Measurements from ENCODE around the gene FAIM2.

Gene FAIM2

DNA sequence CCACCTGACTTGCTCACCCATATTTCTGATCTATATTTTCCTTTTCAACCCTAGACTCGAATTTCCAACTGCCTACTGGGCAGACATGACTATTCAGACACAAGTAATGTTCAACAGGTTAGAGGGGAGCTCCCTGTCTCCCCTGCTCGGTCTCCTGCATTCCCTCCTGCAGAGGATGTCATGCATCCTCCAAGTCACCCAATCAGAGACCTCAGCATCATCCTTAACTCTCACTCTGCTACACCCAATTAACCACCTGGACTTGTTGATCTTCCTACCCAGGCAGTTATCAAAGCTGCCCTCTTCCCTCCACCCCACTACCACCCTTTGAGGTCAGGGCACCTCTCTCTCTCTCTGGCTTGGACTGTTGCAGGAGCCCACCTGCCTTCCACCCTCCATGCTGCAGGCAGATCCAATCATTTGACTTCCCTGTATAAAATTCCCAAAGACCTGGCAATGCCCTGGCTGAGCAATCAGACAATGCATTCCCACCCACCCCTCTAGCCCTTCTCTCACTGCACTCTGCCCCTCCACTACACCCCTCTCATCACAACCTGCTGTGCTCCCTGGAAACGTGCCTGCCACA, 10.9 kb downstream of the FAIM2 start:
- H3K36me3 ChIP-seq (ENCODE audit: insufficient read depth, low read length) = no peaks in the 10 kb centered on the region
- H3K4me1 ChIP-seq (ENCODE audit: insufficient read depth, low read length) = no peaks in the 10 kb centered on the region
- H3K9ac ChIP-seq (ENCODE audit: low read depth, low read length) = no peak overlapping the region
- no peak overlapping the region for H3K27ac ChIP-seq (ENCODE audit: low read length)
- H3K9me3 ChIP-seq (ENCODE audit: insufficient read depth, low read length, severe bottlenecking) = no peaks in the 10 kb centered on the region
- TF ChIP-seq, protein P1, sequence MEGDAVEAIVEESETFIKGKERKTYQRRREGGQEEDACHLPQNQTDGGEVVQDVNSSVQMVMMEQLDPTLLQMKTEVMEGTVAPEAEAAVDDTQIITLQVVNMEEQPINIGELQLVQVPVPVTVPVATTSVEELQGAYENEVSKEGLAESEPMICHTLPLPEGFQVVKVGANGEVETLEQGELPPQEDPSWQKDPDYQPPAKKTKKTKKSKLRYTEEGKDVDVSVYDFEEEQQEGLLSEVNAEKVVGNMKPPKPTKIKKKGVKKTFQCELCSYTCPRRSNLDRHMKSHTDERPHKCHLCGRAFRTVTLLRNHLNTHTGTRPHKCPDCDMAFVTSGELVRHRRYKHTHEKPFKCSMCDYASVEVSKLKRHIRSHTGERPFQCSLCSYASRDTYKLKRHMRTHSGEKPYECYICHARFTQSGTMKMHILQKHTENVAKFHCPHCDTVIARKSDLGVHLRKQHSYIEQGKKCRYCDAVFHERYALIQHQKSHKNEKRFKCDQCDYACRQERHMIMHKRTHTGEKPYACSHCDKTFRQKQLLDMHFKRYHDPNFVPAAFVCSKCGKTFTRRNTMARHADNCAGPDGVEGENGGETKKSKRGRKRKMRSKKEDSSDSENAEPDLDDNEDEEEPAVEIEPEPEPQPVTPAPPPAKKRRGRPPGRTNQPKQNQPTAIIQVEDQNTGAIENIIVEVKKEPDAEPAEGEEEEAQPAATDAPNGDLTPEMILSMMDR (IDR thresholded peaks at IDR 0.05; ENCODE audit: borderline replicate concordance, extremely low read depth, low read length, poor library complexity, severe bottlenecking) = no peak
- TF ChIP-seq EZH2 (IDR thresholded peaks at IDR 0.05; ENCODE audit: borderline replicate concordance, low read depth, low read length, severe bottlenecking) = no peak
- DNase-seq (no peak), ATAC-seq (ENCODE audit: insufficient read depth, low read depth) (no peak)
- H3K27me3 ChIP-seq (ENCODE audit: insufficient read depth, low read length, poor library complexity) = peaks cover 2% of the 10 kb centered on the region
- H3K4me2 ChIP-seq (ENCODE audit: insufficient read depth, low read length) = no peak overlapping the region
- no peak overlapping the region for H2AFZ ChIP-seq (ENCODE audit: low read depth, low read length)
- H3K79me2 ChIP-seq (ENCODE audit: insufficient read depth, low read length) = no peaks in the 10 kb centered on the region
- H3K4me3 ChIP-seq (ENCODE audit: low read depth in 1 of 2, low read length in 2 of 2) = no peak overlapping the region
- H4K20me1 ChIP-seq (ENCODE audit: insufficient read depth, low read length) = no peaks in the 10 kb centered on the region

DNA sequence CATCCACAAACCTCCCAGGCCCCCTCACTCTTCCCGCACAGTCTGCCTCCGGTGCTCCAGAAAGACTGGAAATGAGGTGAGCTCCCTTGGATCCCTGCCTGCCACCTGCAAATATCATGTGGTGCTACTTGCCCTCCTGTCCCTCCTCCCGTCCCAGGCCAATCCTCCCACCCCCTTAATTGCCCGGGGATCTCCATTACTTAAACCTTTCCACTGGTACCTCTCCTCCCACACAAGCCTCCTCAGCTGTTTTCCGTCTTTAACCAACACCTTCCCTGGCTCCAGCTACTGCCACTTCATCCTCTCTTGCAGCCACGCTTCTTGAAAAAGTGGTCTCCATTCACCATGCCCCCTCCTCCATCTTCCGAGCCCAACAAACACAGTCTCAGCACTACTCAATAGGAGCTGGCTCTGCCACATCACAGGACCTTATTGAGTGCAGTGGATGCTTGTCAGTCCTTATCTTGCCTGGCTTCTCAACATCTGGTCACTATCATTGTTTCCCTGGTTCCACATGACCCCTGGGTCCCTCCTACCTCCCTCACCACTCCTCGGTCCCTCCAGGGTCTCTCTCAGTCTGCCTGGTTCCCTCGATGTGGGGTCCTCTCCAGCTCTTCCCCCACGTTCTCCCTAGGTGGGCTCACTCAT, 11.5 kb downstream of the FAIM2 start:
- no peak overlapping the region for H3K4me3 ChIP-seq (ENCODE audit: low read depth in 1 of 2, low read length in 2 of 2)
- no peaks in the 10 kb centered on the region for H3K4me1 ChIP-seq (ENCODE audit: insufficient read depth, low read length)
- no peaks in the 10 kb centered on the region for H3K79me2 ChIP-seq (ENCODE audit: insufficient read depth, low read length)
- no peaks in the 10 kb centered on the region for H3K9me3 ChIP-seq (ENCODE audit: insufficient read depth, low read length, severe bottlenecking)
- DNase-seq (no peak), ATAC-seq (ENCODE audit: insufficient read depth, low read depth) (no peak)
- no peak overlapping the region for H3K4me2 ChIP-seq (ENCODE audit: insufficient read depth, low read length)
- H3K36me3 ChIP-seq (ENCODE audit: insufficient read depth, low read length) = no peaks in the 10 kb centered on the region
- TF ChIP-seq, protein P1 (IDR thresholded peaks at IDR 0.05; ENCODE audit: borderline replicate concordance, extremely low read depth, low read length, poor library complexity, severe bottlenecking) = no peak
- no peak for TF ChIP-seq EZH2 (IDR thresholded peaks at IDR 0.05; ENCODE audit: borderline replicate concordance, low read depth, low read length, severe bottlenecking)
- H2AFZ ChIP-seq (ENCODE audit: low read depth, low read length) = no peak overlapping the region
- H3K27me3 ChIP-seq (ENCODE audit: insufficient read depth, low read length, poor library complexity) = peaks cover 2% of the 10 kb centered on the region
- no peak overlapping the region for H3K9ac ChIP-seq (ENCODE audit: low read depth, low read length)
- H3K27ac ChIP-seq (ENCODE audit: low read length) = no peak overlapping the region
- no peaks in the 10 kb centered on the region for H4K20me1 ChIP-seq (ENCODE audit: insufficient read depth, low read length)

DNA sequence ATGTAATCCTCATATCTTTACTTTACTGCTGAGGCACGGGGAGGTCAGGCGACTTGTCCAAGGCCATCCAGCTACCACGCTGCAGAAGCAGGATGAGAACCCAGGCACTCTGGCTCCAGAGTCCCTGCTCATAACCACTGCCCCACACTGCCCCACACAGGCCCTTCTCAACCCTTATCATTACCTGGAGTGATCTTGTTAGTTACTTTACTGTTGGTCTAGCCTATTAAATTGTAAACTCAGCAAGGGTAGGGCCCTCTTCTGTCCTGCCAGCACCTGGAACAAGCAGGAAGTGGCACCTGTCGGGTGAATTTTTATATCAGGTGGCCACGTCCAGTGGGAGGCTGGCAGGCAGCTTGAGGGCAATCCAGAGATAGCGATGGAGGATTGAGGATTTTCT, 12.2 kb downstream of the FAIM2 start:
- Histone ChIP-seq H3K9ac (ENCODE audit: low read depth, low read length) (no peak overlapping the region), H3K36me3 (ENCODE audit: insufficient read depth, low read length) (no peaks in the 10 kb centered on the region), H2AFZ (ENCODE audit: low read depth, low read length) (no peak overlapping the region), H3K79me2 (ENCODE audit: insufficient read depth, low read length) (no peaks in the 10 kb centered on the region), H4K20me1 (ENCODE audit: insufficient read depth, low read length) (no peaks in the 10 kb centered on the region), H3K4me3 (ENCODE audit: low read depth in 1 of 2, low read length in 2 of 2) (no peak overlapping the region), H3K4me1 (ENCODE audit: insufficient read depth, low read length) (no peaks in the 10 kb centered on the region), H3K4me2 (ENCODE audit: insufficient read depth, low read length) (no peak overlapping the region), H3K27me3 (ENCODE audit: insufficient read depth, low read length, poor library complexity) (peaks cover 2% of the 10 kb centered on the region), H3K9me3 (ENCODE audit: insufficient read depth, low read length, severe bottlenecking) (no peaks in the 10 kb centered on the region), H3K27ac (ENCODE audit: low read length) (no peak overlapping the region)
- TF ChIP-seq, protein P1 (IDR thresholded peaks at IDR 0.05; ENCODE audit: borderline replicate concordance, extremely low read depth, low read length, poor library complexity, severe bottlenecking) = no peak
- TF ChIP-seq EZH2 (IDR thresholded peaks at IDR 0.05; ENCODE audit: borderline replicate concordance, low read depth, low read length, severe bottlenecking) = no peak
- ATAC-seq (ENCODE audit: insufficient read depth, low read depth) (no peak), DNase-seq (no peak)
